Measurements from ENCODE around the gene AKAP7.
"Not testable (repeated sequence)": the region's sequence is repeated elsewhere in the genome, so short reads cannot be mapped to it uniquely, and the experiment has no call there.

AKAP7 gene

GRCh38 chr6:131303338-131303930 is 168.2 kb downstream of the AKAP7 start:
- peak; percentile 72 for DNase-seq

- DNase-seq = no peak
Observed at GRCh38 chr6:131305037-131305850, 170.0 kb downstream of the AKAP7 start.

GRCh38 chr6:131309437-131309836 is 174.2 kb downstream of the AKAP7 start:
- no peak for DNase-seq

- DNase-seq = no peak
Observed at GRCh38 chr6:131314838-131315237, 179.6 kb downstream of the AKAP7 start.

- no peak for DNase-seq
Observed at GRCh38 chr6:131316654-131317053, 181.4 kb downstream of the AKAP7 start.

- no peak for DNase-seq
Observed at GRCh38 chr6:131317516-131317915, 182.2 kb downstream of the AKAP7 start.

GRCh38 chr6:131321589-131321988 is 186.3 kb downstream of the AKAP7 start:
- DNase-seq = no peak

- DNase-seq = no peak
Observed at GRCh38 chr6:131322125-131322524, 186.9 kb downstream of the AKAP7 start.

- not testable (repeated sequence) for DNase-seq
Observed at GRCh38 chr6:131325669-131326068, 190.4 kb downstream of the AKAP7 start.

- DNase-seq = not testable (repeated sequence)
Observed at GRCh38 chr6:131328727-131329126, 193.5 kb downstream of the AKAP7 start.

GRCh38 chr6:131331151-131331550 is 195.9 kb downstream of the AKAP7 start:
- DNase-seq = peak; percentile 93

GRCh38 chr6:131331873-131332781 is 196.9 kb downstream of the AKAP7 start:
- no peak for DNase-seq

All from NCI-H82 (cell line).